ENCODE measurements around the gene SMPD3.

DNA sequence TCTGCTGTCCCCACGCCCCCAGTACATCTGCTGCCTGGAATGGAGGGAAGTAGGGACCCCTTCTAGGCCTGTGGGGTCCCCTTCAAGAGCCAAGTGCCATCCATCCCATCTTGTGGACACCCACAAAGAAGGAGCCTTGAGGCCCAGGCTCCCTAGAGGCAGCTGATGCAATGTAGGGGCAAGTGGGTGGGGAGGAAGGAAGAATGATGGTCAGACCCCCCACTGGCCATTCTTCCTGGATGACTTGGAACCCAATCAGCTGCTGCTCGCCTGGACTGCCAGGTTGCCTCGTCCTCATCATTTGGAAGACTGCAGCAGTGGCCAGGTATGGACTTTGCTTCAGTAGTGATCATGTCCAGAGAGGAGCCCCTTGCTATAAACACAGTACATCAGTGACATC is 48.9 kb downstream of the SMPD3 start:
- TF ChIP-seq, protein P1, sequence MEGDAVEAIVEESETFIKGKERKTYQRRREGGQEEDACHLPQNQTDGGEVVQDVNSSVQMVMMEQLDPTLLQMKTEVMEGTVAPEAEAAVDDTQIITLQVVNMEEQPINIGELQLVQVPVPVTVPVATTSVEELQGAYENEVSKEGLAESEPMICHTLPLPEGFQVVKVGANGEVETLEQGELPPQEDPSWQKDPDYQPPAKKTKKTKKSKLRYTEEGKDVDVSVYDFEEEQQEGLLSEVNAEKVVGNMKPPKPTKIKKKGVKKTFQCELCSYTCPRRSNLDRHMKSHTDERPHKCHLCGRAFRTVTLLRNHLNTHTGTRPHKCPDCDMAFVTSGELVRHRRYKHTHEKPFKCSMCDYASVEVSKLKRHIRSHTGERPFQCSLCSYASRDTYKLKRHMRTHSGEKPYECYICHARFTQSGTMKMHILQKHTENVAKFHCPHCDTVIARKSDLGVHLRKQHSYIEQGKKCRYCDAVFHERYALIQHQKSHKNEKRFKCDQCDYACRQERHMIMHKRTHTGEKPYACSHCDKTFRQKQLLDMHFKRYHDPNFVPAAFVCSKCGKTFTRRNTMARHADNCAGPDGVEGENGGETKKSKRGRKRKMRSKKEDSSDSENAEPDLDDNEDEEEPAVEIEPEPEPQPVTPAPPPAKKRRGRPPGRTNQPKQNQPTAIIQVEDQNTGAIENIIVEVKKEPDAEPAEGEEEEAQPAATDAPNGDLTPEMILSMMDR (IDR thresholded peaks at IDR 0.05; ENCODE audit: insufficient read depth, low read length) = no peak
- TF ChIP-seq POLR2AphosphoS5 (IDR thresholded peaks at IDR 0.05; ENCODE audit: low read depth) (no peak), GABPA (IDR thresholded peaks at IDR 0.05; ENCODE audit: low read depth) (no peak), SPI1 (IDR thresholded peaks at IDR 0.05; ENCODE audit: borderline replicate concordance, low read depth) (no peak)

Measured in HL-60 (cell line).